Fibroblast of skin of right biceps (primary cell): ENCODE data around the gene NHP2.

Experiments used
- DNase-seq: peaks from one replicate; pipeline ENCODE4 v3.0.0-alpha.2; 2013

NHP2 gene

GRCh38 chr5:178112545-178112944, 41.1 kb downstream of the NHP2 start:
- no peak for DNase-seq

GRCh38 chr5:178111925-178112324, 41.8 kb downstream of the NHP2 start:
- peak; percentile 6 for DNase-seq

- DNase-seq: no peak
Observed at GRCh38 chr5:178110511-178110910, 43.2 kb downstream of the NHP2 start.

- DNase-seq: no peak
Observed at GRCh38 chr5:178108966-178109365, 44.7 kb downstream of the NHP2 start.

- no peak for DNase-seq
Observed at GRCh38 chr5:178108446-178108845, 45.2 kb downstream of the NHP2 start.

- no peak for DNase-seq
Observed at GRCh38 chr5:178107756-178108310, 45.9 kb downstream of the NHP2 start.

GRCh38 chr5:178106556-178107239, 47.0 kb downstream of the NHP2 start:
- DNase-seq: no peak

- no peak for DNase-seq
Observed at GRCh38 chr5:178106086-178106485, 47.6 kb downstream of the NHP2 start.

GRCh38 chr5:178104492-178104891, 49.2 kb downstream of the NHP2 start:
- DNase-seq: no peak

- DNase-seq: no peak
Observed at GRCh38 chr5:178103612-178104011, 50.1 kb downstream of the NHP2 start.
